ENCODE data around the gene PRAMEF17.
"Not testable (repeated sequence)": the region's sequence is repeated elsewhere in the genome, so short reads cannot be mapped to it uniquely, and the experiment has no call there.

The PRAMEF17 gene

GRCh38 chr1:13389332-13389731 lies at the start of gene PRAMEF17:
TSS of gene PRAMEF17 (plus strand) at chr1:13389632. CDS start at chr1:13389658, 26 bp downstream.
- not testable (repeated sequence) for DNase-seq

GRCh38 chr1:13342496-13342895 lies 46.9 kb upstream of the PRAMEF17 start:
- not testable (repeated sequence) for DNase-seq

- not testable (repeated sequence) for DNase-seq
Observed at GRCh38 chr1:13347034-13347433, 42.4 kb upstream of the PRAMEF17 start, which contains the start of gene PRAMEF14. TSS of gene PRAMEF14 (minus strand) at chr1:13347134. CDS start at chr1:13345314, 1,820 bp downstream.

- DNase-seq: not testable (repeated sequence)
Observed at GRCh38 chr1:13353476-13353875, 36.0 kb upstream of the PRAMEF17 start.

GRCh38 chr1:13354475-13354874 lies 35.0 kb upstream of the PRAMEF17 start:
- DNase-seq: not testable (repeated sequence)

- peak; percentile 43 for DNase-seq
Observed at GRCh38 chr1:13356774-13357173, 32.7 kb upstream of the PRAMEF17 start.

- DNase-seq: not testable (repeated sequence)
Observed at GRCh38 chr1:13362364-13362763, 27.1 kb upstream of the PRAMEF17 start.

- DNase-seq: not testable (repeated sequence)
Observed at GRCh38 chr1:13364928-13365327, 24.5 kb upstream of the PRAMEF17 start.

GRCh38 chr1:13366536-13366935 lies 22.9 kb upstream of the PRAMEF17 start:
- DNase-seq: not testable (repeated sequence)

GRCh38 chr1:13368544-13368943 lies 20.9 kb upstream of the PRAMEF17 start:
- peak; percentile 69 for DNase-seq

GRCh38 chr1:13378983-13379382 lies 10.4 kb upstream of the PRAMEF17 start:
- DNase-seq: not testable (repeated sequence)

GRCh38 chr1:13380380-13380779 lies 9.1 kb upstream of the PRAMEF17 start:
- not testable (repeated sequence) for DNase-seq

GRCh38 chr1:13393004-13393403 lies 3.6 kb downstream of the PRAMEF17 start:
- DNase-seq: not testable (repeated sequence)

- DNase-seq: not testable (repeated sequence)
Observed at GRCh38 chr1:13394761-13395160, 5.3 kb downstream of the PRAMEF17 start.

- not testable (repeated sequence) for DNase-seq
Observed at GRCh38 chr1:13395311-13395710, 5.9 kb downstream of the PRAMEF17 start.

- no peak for DNase-seq
Observed at GRCh38 chr1:13407811-13408210, 18.4 kb downstream of the PRAMEF17 start.

GRCh38 chr1:13410150-13410549 lies 20.7 kb downstream of the PRAMEF17 start, which contains the start of gene PRAMEF20:
TSS of gene PRAMEF20 (plus strand) at chr1:13410450. CDS start at chr1:13416355, 5,905 bp downstream.
- DNase-seq: not testable (repeated sequence)

GRCh38 chr1:13430495-13430894 lies 41.1 kb downstream of the PRAMEF17 start:
- no peak for DNase-seq

GRCh38 chr1:13432251-13432650 lies 42.8 kb downstream of the PRAMEF17 start:
- DNase-seq: no peak

- not testable (repeated sequence) for DNase-seq
Observed at GRCh38 chr1:13433694-13434358, 44.4 kb downstream of the PRAMEF17 start.

GRCh38 chr1:13435458-13435857 lies 46.0 kb downstream of the PRAMEF17 start:
- no peak for DNase-seq

- not testable (repeated sequence) for DNase-seq
Observed at GRCh38 chr1:13439104-13439783, 49.8 kb downstream of the PRAMEF17 start.

All from stimulated activated CD8-positive, alpha-beta memory T cell treated with anti-CD3 and anti-CD28 coated beads, Interleukin-4, amount 100 ng/mL, for 48 hours (primary cell).